GM12878 (cell line): ENCODE results near the gene RETREG2. TPM values are rescaled to one million over a fixed set of nuclear protein-coding genes. Genes with fewer than 3 reads are reported as not detected.

ENCODE experiments used
- ATAC-seq: fragments of 200-7000 bp; cut with Tn5 transposase; 3 replicates; pipeline ENCODE4 v1.9.1; 2020; ENCODE audit warnings: mild to moderate bottlenecking, moderate library complexity
- BruUV-seq: library from RNA; stranded (reverse); fragments of 400-500 nt; replicated peaks from 2 replicates; lab custom pipeline; 2021; lab: Mats Ljungman, UMichigan
- CTCF ChIA-PET: fragments of 300-600 bp; sonication (Branson Sonifier 250); formaldehyde crosslinking; extraction: SDS; loops from one replicate; lab custom pipeline; 2021; ENCODE audit warnings: inconsistent platforms; lab: Yijun Ruan, JAX
- POLR2A ChIA-PET: fragments of 350-600 bp; formaldehyde crosslinking; extraction: SDS; loops from one replicate; lab custom pipeline; 2021; ENCODE audit warnings: inconsistent platforms; lab: Charles Lee
- RAD21 ChIA-PET: fragments of 300-600 bp; sonication (Branson Sonifier 250); formaldehyde crosslinking; loops from one replicate; lab custom pipeline; 2023; ENCODE audit warnings: antibody characterized with exemption; ENCODE audit not compliant: unreplicated experiment; lab: Charles Lee
- SMC1A ChIA-PET: fragments of 300-600 bp; sonication (Branson Sonifier 250); formaldehyde crosslinking; loops from one replicate; lab custom pipeline; 2023; ENCODE audit not compliant: unreplicated experiment, uncharacterized antibody; lab: Charles Lee
- DNase-seq: peaks from one replicate; pipeline ENCODE4 v3.0.0-alpha.2; 2011; ENCODE audit warnings: low read depth, low spot score
- FAIRE-seq: peaks from 3 replicates; lab custom pipeline; 2011; peaks lifted over from hg19 to GRCh38; lab: Jason Lieb, UNC
- H2AFZ ChIP-seq: 2 replicates; pipeline ENCODE4 v1.6.0; 2011; ENCODE audit warnings: low read depth, low read length, control low read depth; ENCODE audit not compliant: control insufficient read depth
- H3K27ac ChIP-seq: 2 replicates; pipeline ENCODE4 v1.5.1; 2011; ENCODE audit warnings: control low read depth; ENCODE audit not compliant: control insufficient read depth, insufficient read depth
- H3K27me3 ChIP-seq, 2 experiments: replicated peaks in 1 of 2; 2 replicates each; pipeline versions ENCODE4 v1.6.0 to v1.6.1; 2011; ENCODE audit warnings: low read length in 1 of 2; ENCODE audit not compliant: control insufficient read depth in 2 of 2, insufficient read depth in 2 of 2
- H3K36me3 ChIP-seq, 2 experiments: 2 replicates each; pipeline ENCODE4 v1.5.1; 2011; ENCODE audit warnings: low read length in 1 of 2; ENCODE audit not compliant: control insufficient read depth in 2 of 2, insufficient read depth in 2 of 2
- H3K4me1 ChIP-seq: 2 replicates; pipeline ENCODE4 v1.6.1; 2011; ENCODE audit warnings: mild to moderate bottlenecking, low read length, moderate library complexity, mixed read lengths; ENCODE audit not compliant: control insufficient read depth, insufficient read depth
- H3K4me2 ChIP-seq: 2 replicates; pipeline ENCODE4 v1.6.0; 2011; ENCODE audit warnings: control low read depth; ENCODE audit not compliant: control insufficient read depth, insufficient read depth
- H3K4me3 ChIP-seq: fragments of 200-600 bp; sonication (generic); 2 replicates; pipeline ENCODE4 v1.5.1; 2016
- H3K79me2 ChIP-seq: 2 replicates; pipeline ENCODE4 v1.6.0; 2011; ENCODE audit warnings: low read length; ENCODE audit not compliant: control insufficient read depth, insufficient read depth
- H3K9ac ChIP-seq: 2 replicates; pipeline ENCODE4 v1.8.0; 2011; ENCODE audit warnings: low read length, control low read depth, mixed read lengths; ENCODE audit not compliant: control insufficient read depth, insufficient read depth
- H3K9me3 ChIP-seq: replicated peaks from 3 replicates; pipeline ENCODE4 v1.5.1; 2011; ENCODE audit warnings: mild to moderate bottlenecking, low read length; ENCODE audit not compliant: control insufficient read depth, insufficient read depth
- H4K20me1 ChIP-seq: 2 replicates; pipeline ENCODE4 v1.6.0; 2011; ENCODE audit not compliant: control insufficient read depth, insufficient read depth
- ATF3 ChIP-seq: IDR thresholded peaks from 2 replicates; pipeline ENCODE4 v1.6.1; 2011; ENCODE audit warnings: low read depth, mild to moderate bottlenecking, low read length, moderate library complexity, borderline replicate concordance; ENCODE audit errors: extremely low read depth
- ELK1 ChIP-seq: IDR thresholded peaks from 2 replicates; pipeline ENCODE4 v1.6.1; 2012; ENCODE audit warnings: low read depth, low read length, improper control_type of control experiment
- EZH2 ChIP-seq: IDR thresholded peaks from 2 replicates; pipeline ENCODE4 v1.6.1; 2012; ENCODE audit warnings: low read depth, mild to moderate bottlenecking, control low read depth, inconsistent platforms, low read length, borderline replicate concordance; ENCODE audit not compliant: control insufficient read depth
- GATAD2B ChIP-seq: fragments of 450-650 bp; conservative IDR thresholded peaks from 2 replicates; pipeline ENCODE4 v1.6.1; 2017; ENCODE audit warnings: low read depth, mild to moderate bottlenecking, moderate library complexity
- SPI1 ChIP-seq: IDR thresholded peaks from 2 replicates; pipeline ENCODE4 v1.6.1; 2011; ENCODE audit warnings: low read depth, mild to moderate bottlenecking, low read length, moderate library complexity, borderline replicate concordance; ENCODE audit not compliant: insufficient read depth
- SRF ChIP-seq, 2 experiments: IDR thresholded peaks; 2 replicates each; pipeline ENCODE4 v1.6.1; 2011; ENCODE audit warnings: low read depth in 2 of 2, low read length in 2 of 2, mild to moderate bottlenecking in 1 of 2, moderate library complexity in 1 of 2
- WGBS: methylation state at CpG from one replicate; pipeline ENCODE4 v1.1.6; 2016; ENCODE audit warnings: low lambda C conversion rate; ENCODE audit not compliant: insufficient replicate concordance, insufficient coverage; ENCODE audit errors: missing lambda C conversion rate; 5-methylcytosine and 5-hydroxymethylcytosine counted together
- in situ Hi-C: fragments of 300-500 bp; cut with MboI; formaldehyde crosslinking; loops from 9 replicates; pipeline ENCODE4 v1.14.3; 2018; ENCODE audit warnings: mixed read lengths
- intact Hi-C: fragments of 100-400 bp; cut with micrococcal nuclease; formaldehyde crosslinking; loops from one replicate; pipeline ENCODE4 v1.14.2; 2022; ENCODE audit not compliant: unreplicated experiment
- polyA plus RNA-seq, 11 experiments: library from polyadenylated mRNA; depleted of rRNA in 4 of 11; unstranded in 6 of 11; stranded (reverse) in 5 of 11; fragments of >200 nt; fragmentation: Nextera tagmentation in 4 of 11; fragmentation: Illumina TruSeq in 1 of 11; extraction: Ambion mirVana in 4 of 11; extraction: Trizol in 1 of 11; gene quantifications; 1 replicate in 1 of 11; 2 replicates in 10 of 11; pipeline versions ENCODE4 v1.2.1 to v1.2.3, GENCODE V29; 2011 to 2016; ENCODE audit warnings: inconsistent platforms in 2 of 11, missing spikeins in 2 of 11, low read depth in 1 of 11
- total RNA-seq, 4 experiments: library from RNA; depleted of rRNA in 3 of 4; stranded (reverse); fragments of >200 nt in 3 of 4; fragmentation: Illumina TruSeq in 1 of 4; extraction: Trizol in 1 of 4; gene quantifications; 2 replicates each; pipeline versions ENCODE4 v1.2.1 to v1.2.3, GENCODE V29; 2013 to 2021
- TF ChIP-seq, protein P1 (sequence below): IDR thresholded peaks from 2 replicates; pipeline ENCODE4 v1.6.1; 2011; ENCODE audit warnings: borderline replicate concordance, low read depth, mild to moderate bottlenecking, moderate library complexity, low read length; ENCODE audit not compliant: insufficient read depth, poor library complexity, severe bottlenecking

The RETREG2 gene
- total and polyA plus RNA-seq, 10 of the 15 experiments (the other 5 are each of a cell fraction or from before 2014, with no cell fraction given), result 10.1 to 72.0 (median 28.3) TPM

- TF ChIP-seq ATF3, result no peak
- TF ChIP-seq, protein P1, sequence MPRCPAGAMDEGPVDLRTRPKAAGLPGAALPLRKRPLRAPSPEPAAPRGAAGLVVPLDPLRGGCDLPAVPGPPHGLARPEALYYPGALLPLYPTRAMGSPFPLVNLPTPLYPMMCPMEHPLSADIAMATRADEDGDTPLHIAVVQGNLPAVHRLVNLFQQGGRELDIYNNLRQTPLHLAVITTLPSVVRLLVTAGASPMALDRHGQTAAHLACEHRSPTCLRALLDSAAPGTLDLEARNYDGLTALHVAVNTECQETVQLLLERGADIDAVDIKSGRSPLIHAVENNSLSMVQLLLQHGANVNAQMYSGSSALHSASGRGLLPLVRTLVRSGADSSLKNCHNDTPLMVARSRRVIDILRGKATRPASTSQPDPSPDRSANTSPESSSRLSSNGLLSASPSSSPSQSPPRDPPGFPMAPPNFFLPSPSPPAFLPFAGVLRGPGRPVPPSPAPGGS, result no peak
- TF ChIP-seq GATAD2B, result no peak
- no peak for TF ChIP-seq EZH2
- no peak for TF ChIP-seq SRF (IDR thresholded peaks at IDR 0.05; ENCODE audit: low read depth in 2 of 2, low read length in 2 of 2)
Measured at GRCh38 chr2:219225350-219225749, 47.3 kb downstream of the RETREG2 start (continued).

DNA sequence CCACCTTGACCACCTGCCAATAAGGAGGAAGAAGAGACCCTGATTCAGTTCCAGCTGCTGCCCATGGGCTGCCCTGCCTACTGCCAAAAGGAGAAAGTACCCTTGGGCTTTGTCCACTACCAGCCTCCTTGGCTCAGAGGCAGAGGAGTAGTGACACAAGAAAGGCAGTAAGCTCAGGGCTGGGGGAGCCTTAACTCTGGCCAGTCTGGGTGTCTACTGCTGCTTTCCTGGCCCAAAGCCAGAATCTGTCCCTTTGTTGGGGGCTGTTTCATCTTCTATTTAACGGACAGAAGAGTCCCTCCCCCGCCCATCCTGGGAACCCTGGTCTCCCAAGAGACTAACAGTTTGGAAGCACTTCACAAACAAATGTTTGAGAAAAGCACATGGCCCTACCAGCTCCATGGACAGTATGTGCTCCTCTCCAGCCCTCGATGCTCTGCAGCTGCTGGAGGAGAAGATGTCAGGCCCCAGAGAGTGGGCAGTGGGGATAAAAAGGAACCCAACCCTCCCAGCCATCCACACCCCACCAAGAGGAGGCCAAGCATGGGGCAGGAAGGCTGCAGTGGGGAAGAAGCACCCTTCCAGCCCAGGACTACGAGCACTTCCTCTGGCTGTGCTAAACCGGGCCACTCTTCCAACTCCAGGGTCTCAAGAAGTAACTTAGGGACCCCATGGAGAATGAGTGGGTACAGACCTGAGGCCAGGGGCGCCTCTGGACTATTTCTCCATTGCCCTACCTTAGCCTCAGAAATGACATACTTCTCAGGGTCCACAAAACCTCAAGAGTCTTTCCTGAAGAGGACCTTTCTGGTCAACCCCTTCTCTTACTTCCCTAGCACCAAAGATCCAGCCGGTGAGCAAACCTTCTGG is 50.2 kb downstream of the RETREG2 start:
- in situ Hi-C loops (no loop called here), intact Hi-C loops (loop anchor here (2.0 kb wide), 1 partner anchor 25 kb away; the partner anchor contains the start of genes TUBA4A and TUBA4B)
- SMC1A ChIA-PET, result interaction anchor here (0.8 to 2.7 kb wide), 8 partner anchors 9 to 69 kb away, joined by 3 to 22 read pairs (median 8); partner anchors contain the start of genes ABCB6, GLB1L, STK16 and TUBA4B
- FAIRE-seq (no peak), ATAC-seq (no peak), DNase-seq (no peak)
- WGBS, result 28% methylated on average over 7 of the region's 7 CpGs
- Histone ChIP-seq H3K4me1 (peaks cover 15% of the 10 kb centered on the region), H3K79me2 (peaks cover 44% of the 10 kb centered on the region), H3K4me2 (peak overlapping the region; percentile 38), H3K27me3 (no peaks in the 10 kb centered on the region), H2AFZ (no peak overlapping the region), H3K27ac (peak overlapping the region; percentile 87), H3K9me3 (no peaks in the 10 kb centered on the region), H3K36me3 (peaks cover 4 to 28% of the 10 kb centered on the region in 2 experiments), H3K4me3 (peak overlapping the region; percentile 97), H4K20me1 (no peaks in the 10 kb centered on the region), H3K9ac (peak overlapping the region; percentile 92)
- CTCF ChIA-PET, result interaction anchor here (0.7 to 2.8 kb wide), 8 partner anchors 9 to 898 kb away, joined by 3 to 16 read pairs (median 7); partner anchors contain the start of gene ABCB6
- no TSS peak for BruUV-seq
- POLR2A ChIA-PET, result interaction anchor here (0.6 to 3.5 kb wide), 17 partner anchors 8 to 343 kb away, joined by 3 to 45 read pairs (median 4); partner anchors contain the start of genes ABCB6, DNAJB2, DNPEP and GLB1L
- TF ChIP-seq ELK1 (no peak), SPI1 (0 out of 2 replicates have a peak, but pooled peaks have one; percentile 8)
- RAD21 ChIA-PET, result interaction anchor here (0.5 to 2.6 kb wide), 11 partner anchors 10 to 67 kb away, joined by 3 to 13 read pairs (median 4); partner anchors contain the start of genes ABCB6 and TUBA4A
